ENCODE data around the gene XPR1.

XPR1 gene

GRCh38 chr1:180615493-180616290 lies 16.1 kb upstream of the XPR1 start:
- DNase-seq (ENCODE audit: low read depth in 1 of 2, low spot score in 1 of 2) = no peak

DNA sequence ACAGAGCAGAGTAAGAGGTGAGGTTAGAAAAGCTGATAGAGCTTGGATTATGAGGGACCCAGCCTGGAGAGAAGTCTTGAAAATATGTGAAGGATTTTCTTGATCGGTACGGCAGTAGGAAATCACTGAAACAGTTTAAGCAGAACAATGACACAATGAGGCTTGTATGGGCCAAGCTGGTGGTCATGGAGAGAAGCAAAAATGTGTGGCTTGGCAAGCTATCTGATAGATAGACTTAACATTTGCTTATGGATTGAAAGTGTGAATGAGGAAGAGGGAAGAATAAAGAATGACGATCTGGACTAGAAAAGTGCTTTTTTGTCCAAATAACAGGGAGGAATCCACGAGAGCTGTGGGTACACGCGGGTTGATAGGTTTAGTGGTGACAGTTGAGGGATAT lies 15.4 kb upstream of the XPR1 start:
- no peak for DNase-seq (ENCODE audit: low read depth in 1 of 2, low spot score in 1 of 2)

GRCh38 chr1:180617774-180618395 lies 13.9 kb upstream of the XPR1 start:
- no peak for DNase-seq (ENCODE audit: low read depth in 1 of 2, low spot score in 1 of 2)

- DNase-seq (ENCODE audit: low read depth in 1 of 2, low spot score in 1 of 2) = no peak
Measured at GRCh38 chr1:180620581-180620980, 11.2 kb upstream of the XPR1 start.

DNA sequence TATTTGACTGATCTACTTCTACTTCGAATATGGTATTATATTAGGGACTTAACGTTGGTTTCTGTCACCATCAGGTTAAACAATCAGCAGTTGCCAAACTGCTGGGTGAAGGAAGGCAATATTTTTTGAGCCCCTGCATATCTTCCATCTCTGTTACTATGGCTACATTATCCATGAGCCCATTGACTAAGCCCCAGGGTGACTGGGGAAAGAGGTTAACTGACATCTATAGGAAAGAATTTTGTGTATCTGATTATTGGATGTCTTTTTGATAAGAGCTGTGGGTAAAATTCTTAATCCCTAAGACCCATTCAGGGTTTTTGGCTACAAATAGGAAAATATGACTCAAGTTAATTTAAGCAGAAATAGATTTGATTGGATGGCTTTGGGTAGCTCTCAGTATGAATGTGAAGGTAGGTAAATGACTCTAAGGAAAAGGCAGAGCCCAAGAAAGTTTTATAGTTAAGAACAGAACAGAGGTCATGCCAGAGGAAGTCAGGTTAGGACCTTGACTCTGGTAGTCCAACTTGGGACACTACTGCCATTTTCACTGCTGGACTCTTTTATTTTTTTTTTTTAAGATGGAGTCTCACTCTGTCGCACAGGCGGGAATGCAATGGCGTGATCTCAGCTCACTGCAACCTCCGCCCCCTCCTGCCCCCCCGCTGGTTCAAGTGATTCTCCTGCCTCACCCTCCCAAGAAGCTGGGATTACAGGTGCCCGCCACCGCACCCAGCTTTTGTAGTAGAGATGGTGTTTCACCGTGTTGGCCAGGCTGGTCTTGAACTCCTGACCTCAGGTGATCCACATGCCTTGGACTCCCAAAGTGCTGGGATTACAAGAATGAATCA lies 8.9 kb upstream of the XPR1 start:
- DNase-seq (ENCODE audit: low read depth in 1 of 2, low spot score in 1 of 2) = no peak

DNA sequence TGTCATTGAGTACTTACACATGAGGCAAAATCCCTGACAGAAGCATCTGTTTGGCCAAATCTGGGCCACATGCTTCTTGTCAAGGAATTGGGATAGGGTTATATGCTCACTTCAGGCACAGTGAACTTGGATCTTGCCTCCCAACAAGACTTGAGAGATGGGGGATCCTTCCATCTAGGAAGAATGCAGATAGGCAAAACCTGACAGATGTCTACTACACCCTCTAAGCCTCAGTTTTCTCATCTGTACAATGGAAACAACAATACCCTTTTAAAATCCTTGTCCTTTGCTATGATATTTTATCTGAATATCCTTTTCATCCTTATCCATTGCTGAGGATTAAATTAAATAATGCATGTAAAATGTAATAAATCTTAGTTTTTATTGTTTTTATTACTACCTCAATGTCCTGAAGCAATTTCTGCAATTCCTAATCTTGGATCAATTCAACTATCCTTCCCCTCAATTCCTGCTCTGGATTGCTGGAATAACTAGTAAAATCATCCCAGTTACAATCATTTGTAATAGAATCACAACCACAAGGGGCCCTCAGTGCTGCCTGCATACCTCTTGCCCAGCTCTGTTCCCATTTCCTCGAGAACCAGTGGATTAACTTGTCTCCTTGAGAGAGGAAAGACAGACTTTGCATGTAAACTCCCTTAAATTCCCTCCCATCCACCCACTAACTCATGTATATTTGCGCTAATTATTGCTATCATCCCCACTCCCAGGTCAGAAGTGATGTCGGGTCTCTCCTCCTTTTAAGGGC lies 8.1 kb upstream of the XPR1 start:
- no peak for DNase-seq (ENCODE audit: low read depth in 1 of 2, low spot score in 1 of 2)

DNA sequence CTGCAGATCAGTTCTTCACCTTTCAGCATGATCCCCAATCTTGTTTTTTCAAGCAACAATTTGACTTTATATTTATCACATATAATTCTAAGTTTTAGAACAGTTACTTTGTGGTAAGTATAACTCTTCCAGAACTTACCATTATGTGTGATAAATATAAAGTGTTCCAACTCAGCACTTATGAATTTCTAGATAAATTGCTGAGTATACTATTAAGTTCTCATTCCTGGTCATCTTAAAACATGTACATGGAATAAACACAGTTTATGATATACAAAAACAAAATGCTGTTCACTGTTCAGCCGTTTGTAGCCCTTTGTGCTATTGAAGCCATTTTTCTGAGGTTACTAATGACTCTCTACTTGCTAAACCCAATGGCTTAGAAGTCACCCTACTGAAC lies 5.1 kb upstream of the XPR1 start:
- DNase-seq (ENCODE audit: low read depth in 1 of 2, low spot score in 1 of 2) = no peak

GRCh38 chr1:180627411-180627810 lies 4.4 kb upstream of the XPR1 start:
- DNase-seq (ENCODE audit: low read depth in 1 of 2, low spot score in 1 of 2) = no peak

DNA sequence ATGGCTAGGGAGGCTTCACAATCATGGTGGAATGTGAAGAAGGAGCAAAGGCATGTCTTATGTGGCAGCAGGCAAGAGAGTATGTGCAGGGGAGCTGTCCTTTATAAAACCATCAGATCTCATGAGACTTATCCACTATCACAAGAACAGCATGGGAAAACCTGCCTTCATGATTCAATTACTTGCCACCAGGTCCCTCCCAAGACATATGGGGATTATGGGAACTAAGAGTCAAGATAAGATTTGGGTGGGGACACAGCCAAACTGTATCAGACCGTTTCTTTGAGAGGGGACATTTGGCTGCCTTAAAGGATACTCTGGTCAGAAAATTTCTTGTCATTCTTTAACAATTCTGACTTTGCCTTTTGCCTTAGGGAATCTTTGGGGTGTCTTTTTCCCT lies 3.2 kb upstream of the XPR1 start:
- no peak for DNase-seq (ENCODE audit: low read depth in 1 of 2, low spot score in 1 of 2)

- no peak for DNase-seq (ENCODE audit: low read depth in 1 of 2, low spot score in 1 of 2)
Measured at GRCh38 chr1:180630408-180631193, 1.2 kb upstream of the XPR1 start.

GRCh38 chr1:180631194-180631765 lies 542 bp upstream of the XPR1 start:
- DNase-seq (ENCODE audit: low read depth in 1 of 2, low spot score in 1 of 2) = no peak

DNA sequence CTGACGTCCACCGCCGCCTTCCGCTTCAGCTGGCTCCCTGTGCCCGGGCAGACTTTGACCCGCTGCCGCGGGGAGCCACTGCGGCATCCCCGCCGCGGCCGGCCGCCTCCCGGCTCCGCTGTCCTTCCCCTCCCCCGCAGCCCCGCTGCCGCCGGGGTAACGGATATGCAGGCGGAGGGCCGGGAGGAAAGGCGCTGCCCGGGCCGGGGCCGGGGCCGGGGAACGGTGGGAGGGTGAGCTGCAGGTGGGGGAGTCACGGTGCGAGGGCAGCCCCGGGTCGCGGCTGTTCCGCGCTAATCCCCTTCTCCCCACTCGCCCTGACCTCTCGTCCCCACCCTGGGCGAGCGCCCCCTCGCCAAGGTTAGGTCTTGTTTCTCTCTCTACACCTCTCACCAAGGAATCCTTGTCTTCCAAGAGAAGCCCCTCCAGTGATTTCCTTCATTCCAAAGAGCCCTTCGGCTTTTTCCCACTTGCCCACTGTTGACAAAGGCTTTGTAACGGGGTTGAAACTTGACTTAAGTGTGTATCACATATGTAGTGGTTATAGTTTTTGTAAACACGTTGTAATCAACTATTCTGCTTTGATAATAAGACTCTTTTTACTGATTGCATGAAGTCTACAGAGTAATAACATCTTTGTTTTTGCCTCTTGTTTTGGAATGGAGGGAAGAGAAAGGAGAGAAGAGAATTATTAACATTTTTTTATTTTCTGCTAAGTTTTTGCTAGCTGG lies 669 bp downstream of the XPR1 start:
- DNase-seq (ENCODE audit: low read depth in 1 of 2, low spot score in 1 of 2) = peak in 1 of 2 donors; percentile 38

DNA sequence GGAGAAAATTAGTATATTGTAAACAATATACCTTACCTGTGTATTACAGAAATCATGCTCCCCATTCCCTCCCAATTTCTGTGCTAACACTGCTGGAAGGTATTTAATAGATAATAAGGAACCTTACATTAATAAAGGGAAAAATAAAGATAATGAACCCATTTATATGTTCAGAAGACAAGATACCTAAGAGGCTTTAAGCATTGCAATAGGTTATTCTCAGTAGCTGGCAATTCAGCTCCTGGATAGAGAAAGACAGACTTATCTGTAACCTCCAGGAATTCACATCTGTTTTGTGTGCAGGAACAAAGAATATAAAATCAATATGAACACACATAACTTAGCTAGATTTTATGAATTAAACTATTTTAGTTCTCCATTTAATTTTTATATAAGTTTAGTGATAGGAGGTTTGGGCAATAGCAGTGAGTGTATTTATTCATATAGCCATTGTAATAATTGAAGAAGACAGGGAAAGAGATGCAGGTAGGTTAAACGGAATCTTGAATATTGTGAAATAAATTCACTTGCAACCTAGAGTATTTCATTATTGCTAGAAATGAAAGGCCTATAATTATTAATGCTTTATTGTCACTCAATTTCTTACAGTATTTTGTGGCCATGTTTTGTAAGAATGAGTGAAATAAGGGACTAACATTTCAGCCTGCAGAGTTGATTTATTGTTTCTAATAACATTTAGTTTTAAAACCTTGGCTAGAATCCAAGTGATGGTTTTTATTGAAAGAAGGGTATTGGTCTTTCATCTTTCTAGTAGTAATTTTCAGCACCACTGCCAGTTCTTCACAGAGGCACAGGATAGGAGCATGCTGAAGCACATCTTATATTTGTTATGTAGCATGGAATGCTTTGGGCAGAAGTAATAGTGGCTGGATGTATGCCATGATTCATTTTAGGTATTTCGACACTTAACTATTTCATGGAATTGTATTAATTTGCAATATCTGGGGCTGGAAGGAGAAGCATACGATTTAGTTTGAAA lies 1.5 kb downstream of the XPR1 start:
- DNase-seq (ENCODE audit: low read depth in 1 of 2, low spot score in 1 of 2) = no peak

GRCh38 chr1:180636138-180636537 lies 4.3 kb downstream of the XPR1 start:
- DNase-seq (ENCODE audit: low read depth in 1 of 2, low spot score in 1 of 2) = no peak

GRCh38 chr1:180639871-180640270 lies 8.0 kb downstream of the XPR1 start:
- DNase-seq (ENCODE audit: low read depth in 1 of 2, low spot score in 1 of 2) = no peak

DNA sequence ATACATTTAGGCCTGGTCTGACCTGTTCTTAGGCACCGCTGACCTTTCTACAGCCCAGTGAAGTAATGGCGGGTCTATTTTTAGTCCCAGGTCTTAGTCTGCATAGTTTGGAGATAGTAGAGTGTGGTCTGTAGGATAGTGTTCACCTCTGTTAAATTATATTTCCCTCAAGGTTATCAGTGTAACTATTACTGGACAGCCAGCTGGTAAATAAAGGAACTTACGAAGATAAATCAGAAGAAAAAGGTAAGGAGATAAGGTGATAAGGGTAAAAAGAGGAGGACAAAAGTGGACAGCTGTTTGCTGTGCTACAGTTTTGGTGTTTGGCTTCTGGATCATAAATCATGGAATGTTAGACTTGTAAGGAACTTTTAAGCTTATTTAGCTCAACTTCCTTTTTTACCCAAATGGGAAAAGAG lies 8.7 kb downstream of the XPR1 start:
- no peak for DNase-seq (ENCODE audit: low read depth in 1 of 2, low spot score in 1 of 2)

DNA sequence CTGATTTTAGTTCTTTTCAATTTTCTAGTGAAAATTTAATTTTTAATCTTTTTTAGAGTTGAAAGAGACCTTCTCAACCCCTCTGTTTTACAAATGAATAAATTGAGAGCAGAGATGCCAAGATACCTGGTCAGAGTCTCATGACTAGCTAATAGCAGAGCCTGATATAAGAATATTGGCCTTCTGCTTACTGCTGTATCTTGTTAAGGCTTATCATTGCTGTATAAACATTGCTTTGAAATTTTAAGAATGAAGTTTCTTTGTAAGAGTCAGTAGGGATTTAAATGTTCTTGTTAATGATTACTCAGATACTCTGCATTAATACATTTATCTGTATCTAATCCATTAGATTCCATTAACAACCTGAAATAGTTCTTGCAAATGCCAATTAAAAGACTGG lies 9.8 kb downstream of the XPR1 start:
- no peak for DNase-seq (ENCODE audit: low read depth in 1 of 2, low spot score in 1 of 2)

DNA sequence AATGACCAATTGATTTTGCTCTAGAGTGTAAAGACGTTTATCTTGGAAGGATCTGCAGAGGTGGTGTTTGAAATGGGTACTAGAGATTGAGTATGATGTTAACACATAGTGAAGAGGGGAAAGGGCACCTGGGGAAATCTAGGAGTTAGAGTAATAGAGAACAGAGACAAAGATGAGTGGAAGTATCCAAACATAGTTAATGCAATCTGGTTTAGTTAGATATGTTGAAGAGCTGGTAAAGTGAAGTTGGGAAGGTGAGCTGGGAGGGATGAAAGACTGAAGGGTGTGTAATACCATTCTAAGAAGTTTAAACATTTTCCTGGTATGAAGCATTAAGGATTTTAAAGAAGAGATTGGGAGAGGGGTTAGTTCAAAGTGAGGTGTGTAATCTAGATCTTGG lies 11.0 kb downstream of the XPR1 start:
- no peak for DNase-seq (ENCODE audit: low read depth in 1 of 2, low spot score in 1 of 2)
